Measurements from ENCODE around the gene SNX24. TPM values are rescaled to one million over a fixed set of nuclear protein-coding genes. Genes with fewer than 3 reads are reported as not detected.

Gene SNX24
- total RNA-seq, 1 experiment from 2014 or later: 13.9 TPM

DNA sequence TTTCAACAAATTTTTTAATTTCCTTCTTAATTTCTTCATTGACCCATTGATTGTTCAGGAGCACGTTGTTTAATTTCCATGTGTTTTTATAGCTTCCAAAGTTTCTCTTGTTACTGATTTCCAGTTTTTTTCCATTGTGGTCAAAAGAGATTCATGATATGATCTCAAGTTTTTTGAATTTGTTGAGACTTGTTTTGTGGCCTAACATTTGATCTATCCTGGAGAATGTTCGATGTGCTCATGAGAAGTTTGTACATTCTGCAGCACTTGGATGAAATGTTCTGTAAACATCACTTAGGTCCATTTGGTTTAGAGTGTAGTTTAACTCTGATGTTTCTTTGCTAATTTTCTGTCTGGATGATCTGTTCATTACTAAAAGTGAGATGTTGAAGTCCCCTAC, 205.8 kb downstream of the SNX24 start:
- no peak overlapping the region for H2BK120ac ChIP-seq (ENCODE audit: low read depth, low read length, poor library complexity, severe bottlenecking)
- no peaks in the 10 kb centered on the region for H3K27me3 ChIP-seq (ENCODE audit: insufficient read depth, low read length)
- DNase-seq: no peak
- no peaks in the 10 kb centered on the region for H3K79me2 ChIP-seq (ENCODE audit: insufficient read depth, low read length)
- no peak overlapping the region for H4K5ac ChIP-seq (ENCODE audit: insufficient read length, low read depth, low read length)
- no peak overlapping the region for H4K91ac ChIP-seq (ENCODE audit: insufficient read length, low read depth, low read length)
- Mint-ChIP-seq H3K27ac (no peak overlapping the region), H3K36me3 (ENCODE audit: insufficient read depth in 1 of 3, low read depth in 3 of 3) (no peaks in the 10 kb centered on the region), H3K27me3 (ENCODE audit: low read depth) (peaks cover 9% of the 10 kb centered on the region), H3K4me3 (no peak overlapping the region), H3K9me3 (0 out of 5 replicates have a peak, but pooled peaks cover 0 to 3% of the 10 kb centered on the region in 2 experiments), H3K4me1 (no peaks in the 10 kb centered on the region)
- H3K4me2 ChIP-seq (ENCODE audit: insufficient read depth, insufficient read length, low read length): no peak overlapping the region
- no peak overlapping the region for H3K9ac ChIP-seq (ENCODE audit: extremely low read depth, insufficient read length, low read length)
- no peak overlapping the region for H2BK5ac ChIP-seq (ENCODE audit: insufficient read length, low read length)
- H3K18ac ChIP-seq (ENCODE audit: insufficient read length, low read depth, low read length): no peak overlapping the region
- no peak overlapping the region for H3K23ac ChIP-seq (ENCODE audit: insufficient read length, low read depth, low read length)
- no peak overlapping the region for H2BK20ac ChIP-seq (ENCODE audit: low read depth, low read length, poor library complexity, severe bottlenecking)
- no peak overlapping the region for H3T11ph ChIP-seq (ENCODE audit: low read length)
- no peak overlapping the region for H3K56ac ChIP-seq (ENCODE audit: insufficient read length, low read depth, low read length)
- H3K23me2 ChIP-seq (ENCODE audit: insufficient read length, low read depth, low read length, poor library complexity, severe bottlenecking): no peaks in the 10 kb centered on the region
- TF ChIP-seq, protein P1, sequence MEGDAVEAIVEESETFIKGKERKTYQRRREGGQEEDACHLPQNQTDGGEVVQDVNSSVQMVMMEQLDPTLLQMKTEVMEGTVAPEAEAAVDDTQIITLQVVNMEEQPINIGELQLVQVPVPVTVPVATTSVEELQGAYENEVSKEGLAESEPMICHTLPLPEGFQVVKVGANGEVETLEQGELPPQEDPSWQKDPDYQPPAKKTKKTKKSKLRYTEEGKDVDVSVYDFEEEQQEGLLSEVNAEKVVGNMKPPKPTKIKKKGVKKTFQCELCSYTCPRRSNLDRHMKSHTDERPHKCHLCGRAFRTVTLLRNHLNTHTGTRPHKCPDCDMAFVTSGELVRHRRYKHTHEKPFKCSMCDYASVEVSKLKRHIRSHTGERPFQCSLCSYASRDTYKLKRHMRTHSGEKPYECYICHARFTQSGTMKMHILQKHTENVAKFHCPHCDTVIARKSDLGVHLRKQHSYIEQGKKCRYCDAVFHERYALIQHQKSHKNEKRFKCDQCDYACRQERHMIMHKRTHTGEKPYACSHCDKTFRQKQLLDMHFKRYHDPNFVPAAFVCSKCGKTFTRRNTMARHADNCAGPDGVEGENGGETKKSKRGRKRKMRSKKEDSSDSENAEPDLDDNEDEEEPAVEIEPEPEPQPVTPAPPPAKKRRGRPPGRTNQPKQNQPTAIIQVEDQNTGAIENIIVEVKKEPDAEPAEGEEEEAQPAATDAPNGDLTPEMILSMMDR (conservative IDR thresholded peaks at IDR 0.05): no peak
- no peaks in the 10 kb centered on the region for H3K4me1 ChIP-seq (ENCODE audit: insufficient read depth, low read length)
- no peak overlapping the region for H3K4ac ChIP-seq (ENCODE audit: low read depth, low read length)
- WGBS (ENCODE audit: extremely low coverage, insufficient read length, low lambda C conversion rate): no CpG with 5 or more reads among the region's 2 CpGs
- H2AK5ac ChIP-seq (ENCODE audit: insufficient read length, low read length): no peak overlapping the region
- no peak overlapping the region for H2AFZ ChIP-seq (ENCODE audit: low read length)
- H3K79me1 ChIP-seq (ENCODE audit: insufficient read depth, low read depth, low read length, poor library complexity, severe bottlenecking): no peaks in the 10 kb centered on the region
- H3K27ac ChIP-seq (ENCODE audit: insufficient read length, low read depth, low read length): no peak overlapping the region
- H3K9me3 ChIP-seq (ENCODE audit: control insufficient read depth, low read depth, low read length): no peaks in the 10 kb centered on the region
- H2BK12ac ChIP-seq (ENCODE audit: insufficient read length, low read depth, low read length): no peak overlapping the region
- no peak overlapping the region for H3K14ac ChIP-seq (ENCODE audit: insufficient read depth, low read length)
- H2BK15ac ChIP-seq (ENCODE audit: low read depth, low read length): no peak overlapping the region
- H4K8ac ChIP-seq (replicated peaks; ENCODE audit: insufficient read length, low read depth, low read length): no peak overlapping the region
- H4K20me1 ChIP-seq (ENCODE audit: control insufficient read depth, insufficient read depth, insufficient read length): no peaks in the 10 kb centered on the region

Other genes with a start within 250 kb of the SNX24 start
- 62.6 and 63.0 TPM in 2 replicates for gene SNX2, start 70.5 kb upstream of the SNX24 start, total RNA-seq (2021)
- 10.8 and 11.9 TPM in 2 replicates for gene PPIC, start 191.1 kb downstream of the SNX24 start, total RNA-seq (2021)
- 0.15 and 0.17 TPM in 2 replicates for gene PRDM6, start 243.6 kb downstream of the SNX24 start, total RNA-seq (2021)